Measurements from ENCODE around the gene OTOF.
"Not testable (repeated sequence)": the region's sequence is repeated elsewhere in the genome, so short reads cannot be mapped to it uniquely, and the experiment has no call there.

OTOF gene

DNA sequence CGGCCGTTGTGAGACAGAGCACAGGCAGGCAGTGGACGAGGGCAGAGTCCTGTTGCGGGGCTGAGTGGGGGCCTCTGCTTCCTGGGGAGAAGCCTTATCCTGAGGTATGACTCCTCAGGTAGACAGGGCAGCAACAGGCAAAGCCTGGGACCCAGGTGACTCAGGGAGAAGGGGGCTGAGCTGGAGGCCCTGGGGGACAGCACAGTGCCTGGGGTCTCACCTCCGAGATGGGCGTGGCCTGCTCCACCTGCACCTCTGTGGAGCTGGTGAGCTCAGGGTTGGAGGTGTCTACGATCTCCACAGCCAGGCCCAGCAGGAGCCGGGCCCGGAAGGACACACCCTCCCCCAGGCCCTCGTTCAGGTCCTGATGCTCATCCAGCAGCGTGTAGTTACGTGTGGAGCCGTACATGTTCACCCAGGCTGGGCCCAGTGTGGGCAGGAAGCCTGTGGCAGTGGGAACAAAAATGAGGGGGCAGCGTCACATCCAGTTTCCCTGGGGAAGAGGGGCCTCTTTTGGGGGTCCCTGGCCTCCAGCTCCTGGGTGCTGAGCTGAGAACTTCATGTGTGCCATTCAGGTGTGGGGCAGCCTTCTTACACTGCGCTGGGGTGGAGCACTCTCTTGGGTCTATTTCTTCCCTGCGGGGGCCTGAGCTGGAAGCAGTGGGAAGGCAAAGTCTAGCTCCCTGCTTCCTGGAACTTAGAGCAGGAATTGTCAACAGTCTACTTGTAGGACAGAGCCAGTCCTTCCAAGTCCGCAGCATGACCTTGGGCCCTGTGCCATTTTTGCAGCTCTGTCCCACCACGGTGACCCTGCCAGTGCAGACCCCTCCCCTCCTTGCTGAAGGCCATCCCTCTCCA lies 2.9 kb upstream of the OTOF start:
- no peak for DNase-seq (ENCODE audit: low read depth)

DNA sequence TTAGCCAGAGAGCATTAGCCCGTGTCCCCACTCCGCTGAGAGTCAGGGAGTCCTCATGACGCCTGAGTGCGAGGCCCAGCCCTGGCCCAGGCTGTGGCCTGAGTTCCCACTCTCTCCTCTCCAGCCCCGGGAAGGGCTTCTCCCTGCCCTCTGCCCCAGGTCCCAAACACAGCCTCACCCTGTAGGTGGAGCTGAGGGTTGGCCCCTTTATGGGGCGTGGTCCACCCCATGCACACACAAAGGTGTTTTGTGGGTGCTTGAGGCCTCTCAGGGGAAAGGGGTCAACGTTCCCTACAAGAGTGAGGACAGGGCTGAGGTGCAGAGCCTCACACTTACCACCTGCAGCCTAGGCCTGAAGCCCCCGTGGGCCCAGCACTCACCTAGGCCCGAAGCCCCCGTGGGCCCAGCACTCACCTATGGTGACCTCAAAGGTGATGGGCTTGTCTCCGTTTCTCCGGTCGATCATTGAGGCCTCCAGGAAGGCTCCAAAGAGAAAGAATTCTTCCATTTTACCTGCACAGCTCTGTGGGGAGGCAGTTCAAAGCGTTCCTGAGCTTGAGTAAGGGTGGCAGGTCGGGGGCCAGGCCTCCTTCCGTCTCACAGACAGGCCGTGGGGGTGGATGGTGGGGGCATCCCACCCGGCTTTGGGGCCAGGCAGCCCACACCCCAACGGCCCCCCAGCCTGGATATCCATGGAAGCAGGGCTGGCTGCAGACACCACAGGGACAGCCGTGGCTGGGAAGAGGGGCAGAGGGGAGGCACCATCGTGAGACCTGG lies 2.1 kb upstream of the OTOF start:
- DNase-seq (ENCODE audit: low read depth), result no peak

DNA sequence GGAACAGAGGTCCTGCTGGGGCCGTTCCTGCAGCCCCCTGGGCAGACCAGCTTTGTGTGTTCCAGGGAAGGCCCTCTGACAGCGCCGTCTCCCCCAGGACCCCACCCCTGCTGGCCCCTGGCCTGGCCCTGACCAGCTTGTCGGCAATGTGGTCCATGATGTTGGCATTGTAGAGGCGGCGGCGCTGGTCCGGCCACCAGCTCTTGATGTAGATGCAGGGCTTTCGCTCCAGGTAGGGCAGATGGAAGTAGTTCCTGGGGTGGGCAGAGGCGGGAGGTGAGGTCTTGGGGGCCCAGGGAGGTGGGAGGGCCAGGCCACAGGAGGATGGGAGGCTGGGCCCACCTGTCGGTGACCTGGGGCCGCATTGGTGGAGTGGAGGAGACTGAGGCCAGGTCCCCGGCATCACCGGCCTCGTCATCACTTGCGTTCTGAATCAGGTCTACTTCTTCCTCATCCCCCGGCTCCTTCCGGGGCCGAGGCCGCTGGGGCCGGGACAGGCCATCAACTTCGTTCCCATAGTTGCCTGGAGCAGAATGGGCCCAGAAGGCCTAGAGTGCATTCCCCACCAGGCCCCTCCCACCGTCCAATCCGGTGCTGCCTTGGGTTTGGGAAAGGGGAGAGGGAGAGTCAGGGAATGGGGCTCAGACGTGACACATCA lies 1.3 kb upstream of the OTOF start:
- no peak for DNase-seq (ENCODE audit: low read depth)

DNA sequence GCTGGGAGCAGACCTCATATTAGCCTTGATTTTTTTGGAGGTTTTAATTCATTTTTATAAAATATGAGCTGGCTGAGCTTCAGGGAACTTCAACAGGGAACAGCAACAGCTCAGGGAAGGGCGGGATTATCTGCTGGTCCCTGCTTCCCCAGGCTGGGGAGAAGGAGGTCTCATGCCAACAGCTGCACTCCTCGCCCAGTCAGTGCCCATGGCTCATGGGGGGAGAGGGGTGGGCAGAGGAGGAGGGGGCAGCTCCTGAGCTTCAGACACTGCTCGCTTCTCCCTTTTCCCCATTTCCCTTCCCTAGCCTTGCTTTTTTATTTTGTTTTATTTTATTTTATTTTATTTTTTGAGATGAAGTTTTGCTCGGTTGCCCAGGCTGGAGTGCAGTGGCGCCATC lies 442 bp upstream of the OTOF start:
- DNase-seq (ENCODE audit: low read depth), result no peak

DNA sequence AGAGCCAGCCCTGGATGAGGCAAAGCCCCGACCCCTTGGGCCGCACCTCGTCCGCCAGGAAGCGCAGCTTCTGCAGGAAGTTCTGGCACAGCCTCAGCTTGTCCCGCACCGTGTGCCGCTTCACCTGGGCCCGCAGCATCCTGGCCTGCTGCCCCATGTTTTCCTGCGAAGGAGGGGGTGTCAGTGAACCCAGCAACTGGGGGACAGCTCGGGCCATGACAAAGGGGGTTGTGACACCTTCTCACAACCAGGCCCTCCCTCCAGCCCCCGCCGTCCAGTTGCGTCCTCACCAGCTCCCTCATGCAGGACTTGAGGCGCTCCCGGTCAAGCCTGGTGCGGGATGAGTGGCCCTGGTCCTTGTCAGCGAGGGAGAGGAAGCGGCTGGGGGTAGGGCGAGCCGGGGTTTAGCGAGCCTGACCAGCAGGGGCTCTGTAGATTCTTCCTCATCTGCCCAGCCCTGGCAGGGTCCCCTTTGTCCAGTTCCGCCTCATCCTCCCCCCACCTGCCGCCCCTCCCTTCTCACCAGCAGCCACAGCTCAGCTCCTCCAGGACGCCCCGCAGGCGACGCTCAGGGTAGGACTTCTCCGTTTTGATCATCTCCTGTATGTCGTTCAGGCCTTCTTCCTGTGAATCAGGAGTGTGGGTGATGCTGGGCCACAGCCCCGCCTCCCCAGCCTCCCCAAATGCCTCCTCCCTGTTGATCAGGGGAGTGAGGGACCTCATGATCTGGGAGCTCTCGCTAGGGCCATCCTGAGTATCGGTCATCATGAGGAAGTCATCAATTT lies 606 bp downstream of the OTOF start:
- DNase-seq (ENCODE audit: low read depth), result no peak

DNA sequence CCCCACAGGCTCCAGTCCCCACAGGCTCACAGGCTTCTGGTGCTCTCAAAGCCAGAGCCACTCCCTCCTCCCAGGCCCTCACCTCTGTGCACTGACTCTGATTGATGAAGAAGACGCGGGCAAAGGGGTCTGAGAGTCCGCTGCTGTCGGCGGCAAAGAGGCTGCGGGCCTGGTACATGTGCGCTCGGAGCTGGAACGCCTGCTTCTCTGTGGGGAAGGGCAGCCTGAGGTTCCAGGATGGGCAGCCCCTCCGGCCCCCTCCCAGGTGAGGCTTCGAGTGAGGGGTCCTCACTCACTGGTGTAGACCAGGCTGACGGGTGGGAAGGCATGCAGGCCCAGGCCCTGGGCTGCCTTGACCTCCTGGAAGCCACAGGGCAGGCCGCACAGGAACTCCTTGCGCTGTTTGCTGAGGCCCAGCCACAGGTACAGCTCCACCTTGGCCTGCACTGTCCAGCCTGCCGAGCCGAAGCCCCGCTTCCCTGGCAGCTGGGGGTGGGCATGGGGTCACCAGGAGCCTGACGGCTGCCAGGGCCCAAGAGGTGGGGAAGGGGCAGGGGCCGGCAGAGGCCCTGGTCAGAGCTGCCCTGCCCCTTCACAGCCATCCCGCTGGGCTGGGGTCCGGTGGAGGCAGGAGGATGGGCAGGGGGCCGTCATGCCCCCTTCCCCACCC lies 2.0 kb downstream of the OTOF start:
- DNase-seq (ENCODE audit: low read depth), result no peak

DNA sequence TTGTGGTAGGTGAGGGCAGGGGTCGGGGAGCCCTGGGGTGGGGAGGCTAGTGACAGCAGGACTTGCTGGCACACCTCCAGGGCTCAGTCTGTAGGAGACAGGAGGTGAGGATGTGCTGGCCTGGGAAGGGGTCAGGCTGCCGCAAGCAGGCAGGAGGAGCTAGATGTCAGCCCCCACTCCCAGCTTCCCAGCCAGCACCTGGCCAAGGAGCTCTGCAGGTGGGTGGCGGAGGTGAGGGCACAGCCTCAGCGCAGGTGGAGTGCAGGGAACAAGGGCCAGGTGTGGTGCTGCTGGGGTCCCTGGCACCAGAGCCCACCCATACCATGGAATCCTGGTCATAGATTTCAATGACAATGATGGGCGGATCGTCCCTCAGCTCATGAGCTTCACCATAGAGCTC lies 2.9 kb downstream of the OTOF start:
- DNase-seq (ENCODE audit: low read depth), result no peak

DNA sequence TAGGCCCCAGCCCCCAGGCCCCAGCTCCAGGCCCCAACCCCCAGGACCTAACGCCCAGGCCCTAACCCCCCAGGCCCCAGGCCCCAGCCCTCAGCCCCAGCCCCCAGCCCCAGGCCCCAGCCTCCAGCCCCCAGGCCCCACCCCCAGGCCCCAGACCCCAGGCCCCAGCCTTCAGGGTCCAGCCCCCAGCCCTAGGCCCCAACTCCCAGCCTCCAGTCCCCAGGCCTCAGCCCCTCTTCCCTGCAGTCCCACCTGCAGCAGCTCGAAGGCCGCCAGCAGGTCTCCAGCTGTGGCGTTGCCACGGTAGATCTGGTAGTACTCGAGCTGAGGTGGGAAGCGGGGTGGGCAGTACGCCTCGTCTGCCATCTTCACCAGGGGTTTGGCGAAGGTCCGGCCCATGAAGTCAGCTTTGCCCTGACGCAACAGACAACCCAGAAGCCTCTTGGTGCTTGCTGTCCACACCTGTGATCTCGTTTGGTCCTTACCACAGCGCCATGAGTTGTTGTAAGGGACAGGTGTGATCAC lies 3.6 kb downstream of the OTOF start:
- no peak for DNase-seq (ENCODE audit: low read depth)

DNA sequence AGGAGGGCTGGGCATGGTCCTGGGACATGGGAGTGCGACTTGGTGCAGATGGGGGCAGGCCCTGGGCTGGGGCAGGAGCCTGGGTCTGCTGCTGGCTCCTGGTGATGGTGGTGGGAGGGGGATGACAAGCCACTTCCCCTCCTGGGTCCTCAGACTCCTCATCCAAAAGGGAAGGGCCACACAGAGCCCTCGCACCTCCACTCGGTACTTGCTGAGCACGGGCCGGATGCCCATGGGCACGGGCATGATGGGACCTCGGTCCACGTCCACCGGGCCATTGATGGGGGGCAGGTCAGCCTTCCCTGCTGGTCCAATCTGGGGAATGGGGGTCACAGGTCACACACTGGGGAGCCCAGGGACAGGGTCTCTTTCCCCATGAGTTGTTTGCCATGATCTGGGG lies 4.1 kb downstream of the OTOF start:
- no peak for DNase-seq (ENCODE audit: low read depth)

DNA sequence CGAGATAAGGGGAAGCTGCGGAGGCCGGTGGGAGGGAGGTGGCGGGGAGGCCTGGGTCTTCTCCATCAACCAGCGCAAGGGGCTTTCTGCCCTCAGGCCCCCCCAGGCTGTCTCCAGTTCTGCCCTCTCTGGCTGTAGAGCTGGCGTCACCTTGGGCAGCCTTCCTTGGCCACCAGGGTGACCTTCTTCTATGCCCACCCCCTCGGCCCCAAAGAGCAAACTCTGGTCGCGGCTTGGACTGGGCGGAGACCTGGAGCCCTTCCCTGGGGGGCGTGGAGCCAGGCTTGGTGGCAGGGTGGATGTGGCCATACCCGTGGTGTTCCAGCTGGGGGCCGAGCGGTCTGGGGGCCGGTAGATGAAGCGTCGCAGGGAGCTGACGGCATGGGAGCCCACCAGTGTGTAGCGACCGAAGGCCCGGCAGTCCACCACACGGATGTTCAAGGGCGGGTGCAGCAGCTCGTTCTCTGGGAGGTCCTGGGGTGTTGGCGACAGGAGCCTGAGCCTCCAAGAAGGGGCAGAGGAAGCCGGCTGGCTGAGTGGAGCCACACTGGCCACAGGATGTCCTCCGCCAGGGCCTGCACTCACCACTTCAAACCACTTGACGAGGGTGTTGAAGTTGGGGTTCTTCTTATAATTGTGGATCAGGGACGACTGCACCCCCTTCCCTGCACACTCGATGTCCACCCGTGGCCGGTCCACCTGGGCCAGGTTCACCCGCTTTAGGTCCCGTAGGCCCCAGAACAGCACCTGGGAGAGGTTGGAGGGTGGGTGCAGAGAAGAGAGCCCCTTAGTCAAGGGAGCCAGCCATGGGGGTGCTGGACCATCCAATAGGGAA lies 4.9 kb downstream of the OTOF start:
- DNase-seq (ENCODE audit: low read depth), result no peak

DNA sequence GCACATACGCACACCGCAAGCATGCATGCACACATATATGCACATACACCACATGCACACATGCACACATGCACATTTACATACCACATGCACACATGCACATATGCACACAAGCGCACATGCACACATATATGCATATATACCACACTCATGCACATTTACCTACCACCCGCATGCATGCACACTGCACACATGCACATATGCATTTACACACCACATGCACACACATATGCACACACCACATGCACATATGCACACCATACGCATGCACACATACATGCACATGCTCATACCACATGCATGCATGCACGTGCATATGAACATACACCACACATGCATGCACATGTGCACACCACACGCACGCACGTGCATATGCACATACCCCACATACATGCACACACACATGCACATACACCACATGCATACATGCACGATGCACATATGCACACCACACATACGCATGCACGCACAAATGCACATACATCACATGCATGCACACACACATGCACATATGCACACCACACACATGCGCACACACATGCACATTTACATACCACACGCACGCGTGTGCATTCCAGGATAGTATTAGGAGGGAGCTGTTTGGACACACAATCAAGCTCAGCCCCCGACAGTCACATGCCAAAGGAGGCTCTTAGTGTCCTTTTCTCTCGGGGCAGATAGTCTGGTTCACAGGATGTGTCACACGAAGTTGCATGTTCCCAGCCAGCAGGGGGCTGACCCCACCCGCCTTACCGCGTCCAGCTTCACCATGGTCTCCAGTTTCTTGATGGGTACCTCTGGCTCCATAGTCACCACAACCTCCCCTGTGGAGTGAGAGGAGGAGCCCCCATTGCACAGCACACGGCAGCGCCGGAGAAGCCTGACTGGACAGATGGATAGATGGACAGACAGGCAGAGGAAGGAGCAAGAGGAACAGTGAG lies 5.9 kb downstream of the OTOF start:
- no peak for DNase-seq (ENCODE audit: low read depth)

DNA sequence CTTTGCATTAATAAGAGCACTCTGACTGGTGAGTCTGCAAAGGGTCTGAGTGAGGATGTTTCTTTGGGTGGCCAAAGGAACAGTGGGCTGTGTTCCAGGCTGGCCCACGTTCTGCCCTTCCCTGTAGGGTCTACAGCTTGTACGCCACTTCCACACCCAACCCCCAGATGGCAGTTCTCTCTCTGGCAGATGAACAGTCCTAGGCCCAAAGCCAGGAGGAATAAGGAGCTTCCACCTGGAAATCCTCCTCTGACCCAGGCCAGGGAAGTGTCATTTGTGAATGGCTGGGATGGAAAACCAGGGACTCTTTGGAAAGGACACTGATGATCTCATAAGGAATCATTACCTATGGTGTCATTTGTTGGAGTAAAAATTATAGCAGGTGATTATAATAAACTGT lies 6.6 kb downstream of the OTOF start:
- no peak for DNase-seq (ENCODE audit: low read depth)

DNA sequence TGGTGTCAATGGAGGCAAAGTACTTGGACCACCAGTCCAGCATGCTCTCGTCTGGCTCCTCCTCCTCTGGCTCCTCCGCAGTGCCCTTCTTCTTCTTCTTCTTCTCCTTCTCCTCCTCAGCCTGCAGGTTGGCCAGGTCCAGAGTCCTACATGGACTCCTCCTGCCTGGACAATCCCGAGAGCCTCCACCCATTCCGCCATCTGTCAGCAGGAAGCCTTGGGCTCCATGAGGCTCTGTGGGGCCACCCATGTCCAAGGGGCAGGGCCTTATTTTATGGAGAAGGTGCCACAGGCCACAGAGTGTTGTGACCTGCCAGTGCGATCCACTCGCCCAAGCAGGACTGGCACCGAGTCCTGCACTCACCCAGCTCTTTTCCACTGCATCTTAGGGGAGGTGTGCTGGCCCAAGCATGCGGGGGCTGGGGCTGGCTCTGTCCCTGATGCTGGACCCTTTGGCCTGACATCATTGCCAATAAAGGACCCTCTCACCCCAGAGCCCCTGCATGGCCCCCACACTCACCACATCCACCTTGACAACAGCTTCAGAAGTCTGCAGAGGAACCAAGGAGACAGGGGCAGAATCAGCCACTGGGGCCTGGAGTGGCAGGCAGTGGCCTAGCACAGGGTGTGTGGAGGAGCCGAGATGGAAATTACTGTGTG lies 7.2 kb downstream of the OTOF start:
- DNase-seq (ENCODE audit: low read depth), result no peak

DNA sequence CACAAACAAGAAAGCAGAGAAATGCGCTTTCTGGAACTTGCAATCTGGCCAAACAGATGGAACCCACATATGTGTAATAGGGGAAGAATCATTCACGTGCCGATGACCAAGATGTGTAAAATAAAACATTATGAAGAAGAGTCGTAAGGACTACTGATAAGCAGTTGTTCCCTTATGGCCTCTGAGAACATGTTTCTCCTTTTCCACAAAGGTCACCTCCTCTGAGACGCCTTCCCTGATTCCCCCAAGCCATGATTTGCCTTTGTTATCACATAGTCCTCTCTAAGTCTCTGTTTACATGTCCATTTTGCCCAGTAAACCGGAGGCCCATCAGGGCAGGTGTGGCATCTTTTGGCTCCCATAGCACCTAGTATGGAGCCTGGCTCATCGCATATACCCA lies 8.0 kb downstream of the OTOF start:
- no peak for DNase-seq (ENCODE audit: low read depth)

DNA sequence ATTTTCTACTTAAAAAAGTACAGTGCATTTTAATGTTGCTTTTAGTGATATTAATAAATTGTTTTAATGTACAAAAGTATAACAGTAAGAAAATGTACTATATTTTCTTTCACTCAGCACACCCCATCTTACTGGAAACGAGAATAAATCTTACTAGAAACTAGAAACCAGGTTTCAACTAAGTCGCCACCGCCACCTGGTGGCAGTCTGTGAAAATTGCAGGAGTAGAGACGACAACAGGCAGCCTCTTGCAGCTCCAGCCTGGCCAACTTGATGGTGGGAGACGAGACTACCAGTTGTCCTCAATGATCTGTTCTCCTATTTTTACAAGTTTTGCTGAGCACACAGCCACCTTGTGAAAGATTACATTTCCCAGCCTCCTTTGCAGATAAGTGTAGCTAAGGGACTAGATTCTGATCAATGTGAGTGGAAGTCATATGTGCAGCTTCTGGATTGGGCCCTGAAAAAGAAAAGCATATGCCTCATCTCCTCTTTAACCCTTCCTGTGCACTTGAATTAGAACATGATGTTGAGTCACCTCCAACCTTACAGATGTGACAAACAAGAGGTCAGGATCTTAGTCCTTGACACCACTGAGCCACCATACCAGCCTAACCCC lies 8.7 kb downstream of the OTOF start:
- peak; percentile 58 for DNase-seq (ENCODE audit: low read depth)

DNA sequence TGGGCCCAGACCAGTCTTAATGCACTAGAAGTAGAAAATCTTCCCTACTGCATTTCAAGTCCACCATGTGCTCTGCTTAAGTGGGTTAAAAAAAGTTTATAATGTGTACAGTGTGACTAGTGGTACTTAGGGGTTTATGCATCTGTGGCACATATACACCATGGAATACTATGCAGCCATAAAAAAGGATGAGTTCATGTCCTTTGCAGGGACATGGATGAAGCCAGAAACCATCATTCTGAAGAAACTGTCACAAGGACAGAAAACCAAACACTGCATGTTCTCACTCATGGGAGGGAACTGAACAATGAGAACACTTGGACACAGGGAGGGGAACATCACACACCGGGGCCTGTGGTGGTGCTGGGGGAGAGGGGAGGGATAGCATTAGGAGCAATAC lies 9.4 kb downstream of the OTOF start:
- DNase-seq (ENCODE audit: low read depth), result not testable (repeated sequence)

DNA sequence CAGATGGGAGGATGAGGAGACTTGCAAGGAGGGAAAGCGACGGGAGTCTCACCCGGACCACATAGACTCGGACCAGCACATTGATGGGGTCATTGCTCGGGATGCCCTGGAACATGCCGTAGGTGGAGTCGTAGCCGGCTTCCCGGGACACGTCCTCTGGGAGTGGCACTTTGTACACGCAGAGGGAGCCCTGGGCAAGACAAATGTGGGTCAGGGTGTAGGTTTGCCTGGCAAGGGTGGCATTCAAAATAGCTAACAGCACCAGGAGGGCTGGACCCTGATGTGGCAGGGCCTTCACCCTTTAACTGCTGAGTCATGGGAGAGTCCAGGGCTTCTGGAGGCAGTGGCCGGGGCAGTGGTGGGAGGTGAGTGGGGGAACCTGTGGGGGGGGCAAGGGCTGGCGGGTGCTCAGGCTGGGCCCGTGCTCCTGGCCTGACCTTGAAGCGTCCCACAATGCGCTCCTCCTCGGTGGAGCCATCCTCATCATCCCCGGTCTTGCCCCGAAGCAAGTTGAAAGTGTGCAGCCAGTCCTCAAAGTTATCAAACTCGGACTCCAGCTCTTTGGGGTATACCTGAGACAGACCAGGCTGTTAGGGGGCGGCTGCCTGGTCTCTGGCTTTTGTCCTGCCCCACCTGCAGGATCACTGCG lies 11.1 kb downstream of the OTOF start:
- no peak for DNase-seq (ENCODE audit: low read depth)

DNA sequence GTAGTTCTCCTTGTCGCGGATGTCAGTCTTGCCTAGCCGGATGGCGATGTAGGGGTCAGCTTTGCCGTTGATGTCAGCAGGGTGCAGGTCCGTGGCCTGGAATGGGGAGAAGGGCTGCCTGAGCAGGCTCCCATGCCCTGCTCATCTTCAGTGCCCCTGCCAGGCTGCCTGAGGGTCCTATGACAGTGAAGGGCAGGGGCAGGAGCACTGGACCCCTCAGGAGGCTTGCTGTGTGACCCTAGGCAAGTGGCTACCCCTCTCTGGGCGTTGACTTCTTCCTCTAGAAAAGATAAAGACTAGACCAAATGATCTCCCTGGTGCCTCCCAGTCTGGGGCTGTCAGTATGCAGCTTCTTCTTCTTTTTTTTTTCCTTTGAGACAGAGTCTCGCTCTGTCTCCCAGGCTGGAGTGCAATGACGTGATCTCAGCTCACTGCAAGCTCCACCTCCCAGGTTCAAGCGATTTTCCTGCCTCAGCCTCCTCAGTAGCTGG lies 11.9 kb downstream of the OTOF start:
- DNase-seq (ENCODE audit: low read depth), result no peak
